Thyroid gland (tissue), 4 donors: ENCODE data around the gene EXTL2.

ENCODE experiments used
- CTCF ChIP-seq, 6 experiments: fragments of 200-600 bp in 3 of 6; fragments of 450-650 bp in 3 of 6; sonication (generic) in 3 of 6; IDR thresholded peaks; one replicate each; pipeline ENCODE4 v1.5.1; 2016 to 2019; ENCODE audit warnings: antibody characterized with exemption in 6 of 6, mild to moderate bottlenecking in 2 of 6, inconsistent platforms in 1 of 6, moderate library complexity in 1 of 6
- POLR2A ChIP-seq, 2 donors: fragments of 450-650 bp; IDR thresholded peaks; one replicate each; pipeline ENCODE4 v1.6.1; 2017; ENCODE audit warnings: antibody characterized with exemption in 2 of 2, mild to moderate bottlenecking in 2 of 2, moderate library complexity in 1 of 2

- TF ChIP-seq POLR2A (IDR thresholded peaks at IDR 0.05) (no peak), CTCF (IDR thresholded peaks at IDR 0.05) (no peak)
Measured at GRCh38 chr1:100943533-100943932, 48.9 kb upstream of the EXTL2 start.
